ENCODE results near the gene SEMA4A.
"Not testable (repeated sequence)": the region's sequence is repeated elsewhere in the genome, so short reads cannot be mapped to it uniquely, and the experiment has no call there.

The SEMA4A gene

GRCh38 chr1:156119503-156120209, 33.7 kb upstream of the SEMA4A start:
- DNase-seq, result peak; percentile 84

- no peak for DNase-seq
Observed at GRCh38 chr1:156120318-156120717, 33.1 kb upstream of the SEMA4A start.

- not testable (repeated sequence) for DNase-seq
Observed at GRCh38 chr1:156121005-156121404, 32.4 kb upstream of the SEMA4A start.

GRCh38 chr1:156121457-156121856, 31.9 kb upstream of the SEMA4A start:
- DNase-seq, result no peak

- no peak for DNase-seq
Observed at GRCh38 chr1:156122086-156122485, 31.3 kb upstream of the SEMA4A start.

- peak; percentile 75 for DNase-seq
Observed at GRCh38 chr1:156122519-156123355, 30.6 kb upstream of the SEMA4A start.

GRCh38 chr1:156123356-156124196, 29.8 kb upstream of the SEMA4A start:
- peak; percentile 99 for DNase-seq

- peak; percentile 53 for DNase-seq
Observed at GRCh38 chr1:156124557-156125483, 28.6 kb upstream of the SEMA4A start.

- DNase-seq, result not testable (repeated sequence)
Observed at GRCh38 chr1:156125544-156125943, 27.8 kb upstream of the SEMA4A start.

GRCh38 chr1:156126043-156126629, 27.2 kb upstream of the SEMA4A start:
- peak; percentile 65 for DNase-seq

GRCh38 chr1:156126630-156127534, 26.5 kb upstream of the SEMA4A start:
- no peak for DNase-seq

GRCh38 chr1:156128308-156128653, 25.1 kb upstream of the SEMA4A start:
- DNase-seq, result no peak

- no peak for DNase-seq
Observed at GRCh38 chr1:156128654-156129597, 24.5 kb upstream of the SEMA4A start.

GRCh38 chr1:156129687-156130577, 23.5 kb upstream of the SEMA4A start:
- DNase-seq, result peak; percentile 86

- DNase-seq, result no peak
Observed at GRCh38 chr1:156130578-156130942, 22.8 kb upstream of the SEMA4A start.

- no peak for DNase-seq
Observed at GRCh38 chr1:156134716-156135435, 18.5 kb upstream of the SEMA4A start.

- no peak for DNase-seq
Observed at GRCh38 chr1:156135930-156136871, 17.2 kb upstream of the SEMA4A start.

All from NCI-H69 (cell line).